Fibroblast of pulmonary artery (primary cell): ENCODE data around the gene MYO5C.
A peak's percentile ranks its signal among the peaks of the same experiment; 100 is the strongest.

Experiments
- DNase-seq: peaks from one replicate; pipeline ENCODE4 v3.0.0-alpha.2; 2010; ENCODE audit warnings: low read depth
- H3K4me3 ChIP-seq: replicated peaks from 2 replicates; pipeline ENCODE4 v1.5.1; 2011; ENCODE audit warnings: low read depth, mild to moderate bottlenecking, control low read depth, low read length, moderate library complexity
- CTCF ChIP-seq: IDR thresholded peaks from 2 replicates; pipeline ENCODE4 v1.5.1; 2011; ENCODE audit warnings: mild to moderate bottlenecking, control low read depth, low read length, inconsistent platforms; ENCODE audit errors: missing control alignments

MYO5C gene

GRCh38 chr15:52336529-52336928, 40.9 kb upstream of the MYO5C start:
- TF ChIP-seq CTCF = no peak
- no peak for DNase-seq
- no peak overlapping the region for H3K4me3 ChIP-seq

GRCh38 chr15:52334491-52335160, 39.0 kb upstream of the MYO5C start:
- TF ChIP-seq CTCF = no peak
- DNase-seq = no peak
- no peak overlapping the region for H3K4me3 ChIP-seq

GRCh38 chr15:52331490-52332240, 36.1 kb upstream of the MYO5C start:
- peak; percentile 70 for DNase-seq
- peak; percentile 60 for TF ChIP-seq CTCF
- H3K4me3 ChIP-seq = no peak overlapping the region

GRCh38 chr15:52329987-52330386, 34.4 kb upstream of the MYO5C start:
- no peak for TF ChIP-seq CTCF
- no peak overlapping the region for H3K4me3 ChIP-seq
- no peak for DNase-seq

- DNase-seq = no peak
- TF ChIP-seq CTCF = no peak
- H3K4me3 ChIP-seq = no peak overlapping the region
Measured at GRCh38 chr15:52329150-52329549, 33.5 kb upstream of the MYO5C start.

GRCh38 chr15:52328680-52329079, 33.1 kb upstream of the MYO5C start:
- H3K4me3 ChIP-seq = no peak overlapping the region
- no peak for TF ChIP-seq CTCF
- DNase-seq = no peak

GRCh38 chr15:52326756-52327155, 31.2 kb upstream of the MYO5C start:
- no peak for TF ChIP-seq CTCF
- H3K4me3 ChIP-seq = no peak overlapping the region
- peak; percentile 31 for DNase-seq
